GM18508 (cell line): ENCODE measurements around the gene CACNA2D4.

Source experiments
- ATAC-seq: cut with Tn5 transposase; IDR thresholded peaks from one replicate; pipeline ENCODE4 v1.9.1; 2021; ENCODE audit warnings: moderate number of reproducible peaks; ENCODE audit not compliant: insufficient read depth, unreplicated experiment

Gene CACNA2D4

GRCh38 chr12:1837541-1838204, 80.8 kb downstream of the CACNA2D4 start:
- no peak for ATAC-seq

GRCh38 chr12:1836854-1837421, 81.5 kb downstream of the CACNA2D4 start:
- ATAC-seq: no peak

- ATAC-seq: no peak
Observed at GRCh38 chr12:1836241-1836803, 82.1 kb downstream of the CACNA2D4 start.

GRCh38 chr12:1835211-1836131, 83.0 kb downstream of the CACNA2D4 start:
- ATAC-seq: no peak

GRCh38 chr12:1834186-1834925, 84.1 kb downstream of the CACNA2D4 start:
- ATAC-seq: no peak

GRCh38 chr12:1833596-1834028, 84.8 kb downstream of the CACNA2D4 start:
- ATAC-seq: no peak

- no peak for ATAC-seq
Observed at GRCh38 chr12:1832801-1833595, 85.5 kb downstream of the CACNA2D4 start.

- ATAC-seq: no peak
Observed at GRCh38 chr12:1830981-1831963, 87.2 kb downstream of the CACNA2D4 start.

- ATAC-seq: no peak
Observed at GRCh38 chr12:1830401-1830845, 88.0 kb downstream of the CACNA2D4 start.

- no peak for ATAC-seq
Observed at GRCh38 chr12:1829306-1829900, 89.0 kb downstream of the CACNA2D4 start.

- ATAC-seq: no peak
Observed at GRCh38 chr12:1828856-1829255, 89.6 kb downstream of the CACNA2D4 start.

GRCh38 chr12:1827826-1828805, 90.3 kb downstream of the CACNA2D4 start:
- ATAC-seq: no peak

- no peak for ATAC-seq
Observed at GRCh38 chr12:1826867-1827705, 91.4 kb downstream of the CACNA2D4 start.

- ATAC-seq: no peak
Observed at GRCh38 chr12:1826401-1826800, 92.1 kb downstream of the CACNA2D4 start.

GRCh38 chr12:1825382-1826102, 92.9 kb downstream of the CACNA2D4 start:
- no peak for ATAC-seq
